CD8-positive, alpha-beta memory T cell (primary cell): ENCODE measurements around the gene GPRIN2. TPM values are rescaled to one million over a fixed set of nuclear protein-coding genes. Genes with fewer than 3 reads are reported as not detected.

Source experiments
- CTCF ChIA-PET: fragments of 350-600 bp; sonication (Branson Sonifier 250); formaldehyde crosslinking; loops from one replicate; lab custom pipeline; 2021; ENCODE audit warnings: antibody characterized with exemption; lab: Charles Lee
- POLR2A ChIA-PET: fragments of 350-600 bp; sonication (Branson Sonifier 250); formaldehyde crosslinking; loops from one replicate; lab custom pipeline; 2021; ENCODE audit warnings: antibody characterized with exemption; lab: Charles Lee
- DNase-seq, 5 donors: peaks; one replicate each; pipeline versions ENCODE4 v3.0.0 to v3.0.0-alpha.2; 2020 to 2022; ENCODE audit warnings: mixed read lengths in 1 of 5
- H3K27ac ChIP-seq: one replicate; pipeline ENCODE4 v1.7.0; 2013; ENCODE audit warnings: low read depth, mild to moderate bottlenecking, low read length, moderate library complexity
- H3K27me3 ChIP-seq: 2 replicates; pipeline ENCODE4 v1.7.0; 2013; ENCODE audit warnings: low read length, mild to moderate bottlenecking; ENCODE audit not compliant: insufficient read depth, poor library complexity, severe bottlenecking
- H3K36me3 ChIP-seq: 2 replicates; pipeline ENCODE4 v1.7.0; 2013; ENCODE audit warnings: mild to moderate bottlenecking, low read length, moderate library complexity; ENCODE audit not compliant: insufficient read depth
- H3K4me1 ChIP-seq: 2 replicates; pipeline ENCODE4 v1.7.0; 2013; ENCODE audit warnings: mild to moderate bottlenecking, low read length, moderate library complexity; ENCODE audit not compliant: insufficient read depth
- H3K4me3 ChIP-seq: 2 replicates; pipeline ENCODE4 v1.7.0; 2013; ENCODE audit warnings: mild to moderate bottlenecking, low read length
- H3K9me3 ChIP-seq: 2 replicates; pipeline ENCODE4 v1.7.0; 2013; ENCODE audit warnings: mild to moderate bottlenecking, low read length
- H3K27ac Mint-ChIP-seq, 8 donors: one replicate each; pipeline ENCODE4 v1.8.0; 2020 to 2021; ENCODE audit warnings: mixed read lengths in 8 of 8, mild to moderate bottlenecking in 6 of 8, inconsistent platforms in 3 of 8, moderate library complexity in 3 of 8
- H3K27me3 Mint-ChIP-seq, 2 donors: one replicate each; pipeline ENCODE4 v1.8.0; 2020 to 2021; ENCODE audit warnings: mixed read lengths in 2 of 2, mild to moderate bottlenecking in 1 of 2, moderate library complexity in 1 of 2
- H3K36me3 Mint-ChIP-seq, 3 donors: one replicate each; pipeline ENCODE4 v1.8.0; 2020 to 2021; ENCODE audit warnings: mixed read lengths in 3 of 3, inconsistent platforms in 1 of 3, mild to moderate bottlenecking in 1 of 3
- H3K4me1 Mint-ChIP-seq, 3 donors: one replicate each; pipeline ENCODE4 v1.8.0; 2020 to 2021; ENCODE audit warnings: mixed read lengths in 3 of 3, inconsistent platforms in 1 of 3, mild to moderate bottlenecking in 1 of 3
- H3K4me3 Mint-ChIP-seq, 7 donors: one replicate each; pipeline ENCODE4 v1.8.0; 2020 to 2021; ENCODE audit warnings: mixed read lengths in 7 of 7, mild to moderate bottlenecking in 6 of 7, moderate library complexity in 4 of 7, inconsistent platforms in 2 of 7
- H3K9me3 Mint-ChIP-seq, 5 donors: one replicate each; pipeline ENCODE4 v1.8.0; 2020 to 2022; ENCODE audit warnings: mixed read lengths in 5 of 5, mild to moderate bottlenecking in 3 of 5, moderate library complexity in 2 of 5, inconsistent platforms in 1 of 5
- polyA plus RNA-seq: library from polyadenylated mRNA; unstranded; fragments of 300-500 nt; fragmentation: Illumina TruSeq; gene quantifications from one replicate; pipeline ENCODE4 v1.2.3, GENCODE V29; 2021
- total RNA-seq, 2 experiments: library from RNA; stranded (reverse); gene quantifications; one replicate each; pipeline ENCODE4 v1.2.3, GENCODE V29; 2021

GPRIN2 gene
- total and polyA plus RNA-seq, 3 experiments from 2014 or later = not detected

DNA sequence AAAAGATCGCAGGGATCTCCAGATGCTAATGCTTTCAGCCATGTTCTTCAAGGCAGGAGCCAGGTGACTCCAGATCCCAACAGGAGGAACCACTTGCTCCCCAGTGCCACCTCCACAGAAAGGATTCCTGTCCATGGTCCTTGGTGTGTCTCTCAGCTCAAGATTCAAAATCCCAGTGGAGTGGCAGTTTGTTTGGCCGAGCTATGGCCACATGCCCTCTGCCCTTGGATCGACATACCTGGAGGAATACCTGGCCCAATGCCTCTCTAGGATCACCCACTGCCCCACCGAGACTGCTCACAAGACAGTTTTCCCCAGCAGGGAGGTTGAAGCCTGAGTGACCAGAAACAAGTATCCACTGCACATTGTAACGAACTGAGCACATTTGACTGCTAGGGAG lies 3.9 kb upstream of the GPRIN2 start:
- Mint-ChIP-seq H3K9me3 (no peaks in the 10 kb centered on the region), H3K27me3 (peaks cover 0 to 6% of the 10 kb centered on the region in 2 donors), H3K4me1 (peaks cover 0 to 19% (median 5%) of the 10 kb centered on the region in 3 donors), H3K4me3 (no peak overlapping the region), H3K36me3 (peaks cover 0 to 4% (median 0%) of the 10 kb centered on the region in 3 donors), H3K27ac (no peak overlapping the region)
- Histone ChIP-seq H3K36me3 (no peaks in the 10 kb centered on the region), H3K4me1 (no peaks in the 10 kb centered on the region), H3K4me3 (no peak overlapping the region), H3K9me3 (no peaks in the 10 kb centered on the region), H3K27me3 (peaks cover 15% of the 10 kb centered on the region), H3K27ac (no peak overlapping the region)
- CTCF ChIA-PET = no interaction called here
- POLR2A ChIA-PET = interaction anchor here (0.7 kb wide), 1 partner anchor 540 kb away, joined by 5 read pairs; no protein-coding TSS in a partner anchor
- peak in 1 of 5 donors; percentile 44 for DNase-seq

- DNase-seq = peak in 2 of 5 donors; percentile 0 to 42
- POLR2A ChIA-PET = no interaction called here
These were observed 2.8 kb upstream of the GPRIN2 start for GRCh38 chr10:46559231-46559671.

DNA sequence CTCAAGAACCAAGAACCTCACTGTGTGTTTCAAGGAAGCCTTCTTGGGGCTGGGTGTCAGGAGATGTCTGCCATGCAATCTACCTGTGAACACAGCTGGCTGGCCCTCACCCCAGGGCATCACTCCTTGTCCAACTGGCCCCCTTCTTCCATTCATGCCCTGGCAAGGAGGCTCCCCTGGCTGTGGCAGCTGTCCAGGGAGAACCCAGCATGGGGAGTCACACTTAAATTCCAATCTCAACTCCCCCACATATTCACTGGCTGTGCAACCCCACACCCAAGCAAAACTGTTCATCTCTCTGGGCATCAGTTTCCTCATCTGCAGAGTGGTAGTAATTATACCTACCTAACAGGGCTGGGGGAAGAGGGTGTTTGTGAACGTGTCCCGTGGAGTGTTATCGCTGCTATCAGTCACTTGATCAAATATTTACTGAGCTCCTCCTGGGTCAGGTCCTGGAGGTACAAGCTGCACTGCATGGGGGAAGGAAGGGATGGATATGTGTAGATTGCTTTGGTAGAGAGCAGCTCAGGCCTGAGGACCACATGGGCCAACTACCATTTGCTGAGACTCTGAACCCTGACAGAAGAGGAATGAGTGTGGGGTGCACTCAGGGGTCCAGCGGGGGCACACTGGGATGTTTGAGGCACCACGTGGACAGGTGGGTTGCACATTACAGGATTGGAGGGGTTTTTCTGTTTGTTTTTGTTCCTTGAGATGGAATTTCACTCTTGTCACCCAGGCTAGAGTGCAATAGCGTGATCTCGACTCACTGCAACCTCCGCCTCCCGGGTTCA lies 2.1 kb upstream of the GPRIN2 start:
- CTCF ChIA-PET = interaction anchor here (0.8 kb wide), 1 partner anchor 14 kb away, joined by 3 read pairs; no protein-coding TSS in a partner anchor
- peaks cover 17% of the 10 kb centered on the region for H3K27me3 ChIP-seq

More at GRCh38 chr10:46559231-46559671, 2.8 kb upstream of the GPRIN2 start:
- peaks cover 0 to 6% of the 10 kb centered on the region in 2 donors for H3K27me3 Mint-ChIP-seq
- H3K9me3 Mint-ChIP-seq = no peaks in the 10 kb centered on the region
- Histone ChIP-seq H3K9me3 (no peaks in the 10 kb centered on the region), H3K36me3 (no peaks in the 10 kb centered on the region), H3K27me3 (peaks cover 17% of the 10 kb centered on the region), H3K4me1 (no peaks in the 10 kb centered on the region), H3K4me3 (no peak overlapping the region), H3K27ac (no peak overlapping the region)
- H3K27ac Mint-ChIP-seq = no peak overlapping the region
- H3K36me3 Mint-ChIP-seq = peaks cover 0 to 4% (median 0%) of the 10 kb centered on the region in 3 donors
- CTCF ChIA-PET = interaction anchor here (0.8 kb wide), 1 partner anchor 14 kb away, joined by 3 read pairs; no protein-coding TSS in a partner anchor
- peaks cover 0 to 19% (median 5%) of the 10 kb centered on the region in 3 donors for H3K4me1 Mint-ChIP-seq
- H3K4me3 Mint-ChIP-seq = no peak overlapping the region

GRCh38 chr10:46558122-46558391 lies 1.6 kb upstream of the GPRIN2 start:
- peaks cover 17% of the 10 kb centered on the region for H3K27me3 ChIP-seq
- H3K4me3 Mint-ChIP-seq = peak overlapping the region in 4 of 7 donors; percentile 13 to 52 (median 30)
- POLR2A ChIA-PET = no interaction called here

More for the DNA sequence above, 2.1 kb upstream of the GPRIN2 start:
- no peaks in the 10 kb centered on the region for H3K9me3 ChIP-seq
- H3K27me3 Mint-ChIP-seq = peaks cover 0 to 6% of the 10 kb centered on the region in 2 donors
- H3K4me1 ChIP-seq = no peaks in the 10 kb centered on the region
- no peak overlapping the region for H3K27ac Mint-ChIP-seq
- H3K4me1 Mint-ChIP-seq = peaks cover 0 to 19% (median 5%) of the 10 kb centered on the region in 3 donors
- peaks cover 0 to 4% (median 0%) of the 10 kb centered on the region in 3 donors for H3K36me3 Mint-ChIP-seq
- DNase-seq = peak in 1 of 5 donors; percentile 45
- peak overlapping the region in 1 of 7 donors; percentile 31 for H3K4me3 Mint-ChIP-seq
- H3K4me3 ChIP-seq = no peak overlapping the region
- H3K9me3 Mint-ChIP-seq = no peaks in the 10 kb centered on the region
- POLR2A ChIA-PET = no interaction called here
- H3K36me3 ChIP-seq = no peaks in the 10 kb centered on the region
- no peak overlapping the region for H3K27ac ChIP-seq

GRCh38 chr10:46557319-46558121 lies 1.1 kb upstream of the GPRIN2 start:
- Mint-ChIP-seq H3K27me3 (peaks cover 0 to 7% of the 10 kb centered on the region in 2 donors), H3K4me3 (peak overlapping the region in 4 of 7 donors; percentile 61 to 78 (median 73)), H3K36me3 (peaks cover 0 to 4% (median 0%) of the 10 kb centered on the region in 3 donors), H3K9me3 (no peaks in the 10 kb centered on the region), H3K4me1 (peaks cover 0 to 19% (median 5%) of the 10 kb centered on the region in 3 donors), H3K27ac (no peak overlapping the region)
- Histone ChIP-seq H3K4me3 (no peak overlapping the region), H3K27ac (no peak overlapping the region), H3K36me3 (no peaks in the 10 kb centered on the region), H3K27me3 (peaks cover 17% of the 10 kb centered on the region), H3K4me1 (no peaks in the 10 kb centered on the region), H3K9me3 (no peaks in the 10 kb centered on the region)
- DNase-seq = peak in 2 of 5 donors; percentile 1 to 54
- ChIA-PET POLR2A (no interaction called here), CTCF (no interaction called here)

More at GRCh38 chr10:46558122-46558391, 1.6 kb upstream of the GPRIN2 start:
- Mint-ChIP-seq H3K36me3 (peaks cover 0 to 4% (median 0%) of the 10 kb centered on the region in 3 donors), H3K4me1 (peaks cover 0 to 19% (median 5%) of the 10 kb centered on the region in 3 donors), H3K27ac (no peak overlapping the region), H3K9me3 (no peaks in the 10 kb centered on the region), H3K27me3 (peaks cover 0 to 7% of the 10 kb centered on the region in 2 donors)
- Histone ChIP-seq H3K9me3 (no peaks in the 10 kb centered on the region), H3K4me3 (no peak overlapping the region), H3K36me3 (no peaks in the 10 kb centered on the region), H3K4me1 (no peaks in the 10 kb centered on the region), H3K27ac (no peak overlapping the region)
- CTCF ChIA-PET = no interaction called here
- DNase-seq = no peak

DNA sequence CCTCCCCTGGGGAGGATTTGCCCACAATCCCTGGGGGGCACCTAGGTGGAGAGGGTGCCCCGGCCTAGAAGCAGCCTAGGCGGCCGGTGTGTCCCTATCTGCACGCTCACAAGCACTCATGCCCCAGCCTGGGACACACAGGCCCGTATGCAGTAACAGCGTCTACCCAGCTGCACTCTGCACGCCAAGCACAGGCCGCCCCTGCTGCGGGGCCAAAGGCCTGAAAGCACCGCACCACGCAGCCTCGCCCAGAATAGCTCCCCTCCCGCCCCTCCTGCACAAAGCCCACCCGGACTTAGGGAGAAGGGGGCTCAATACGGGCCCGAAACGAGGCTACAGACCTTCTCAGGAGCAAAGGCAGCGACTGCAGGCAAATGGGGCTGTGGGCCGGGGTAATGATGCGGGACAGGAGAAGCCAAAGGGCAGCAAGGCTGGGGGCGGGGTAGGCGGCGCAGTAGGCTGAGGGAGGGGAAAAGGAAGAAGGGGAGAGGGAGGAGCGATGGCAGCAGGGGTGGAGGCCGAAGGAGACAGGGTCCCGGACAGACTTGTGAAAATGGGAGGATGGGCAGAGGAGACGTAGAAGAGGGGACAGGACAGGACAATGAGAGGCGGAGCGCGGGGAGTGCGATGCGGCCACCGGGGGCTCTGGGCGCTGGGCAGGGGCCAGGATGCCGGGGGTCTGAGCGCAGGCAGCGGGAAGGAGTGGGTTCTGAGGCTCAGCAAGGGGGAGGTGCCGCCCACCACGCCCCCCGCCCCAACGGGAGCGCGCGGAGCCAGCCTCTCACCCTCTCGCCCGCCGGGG lies 544 bp downstream of the GPRIN2 start:
- no peak overlapping the region for H3K4me3 ChIP-seq
- no peaks in the 10 kb centered on the region for H3K9me3 ChIP-seq
- H3K27ac ChIP-seq = no peak overlapping the region
- Mint-ChIP-seq H3K9me3 (no peaks in the 10 kb centered on the region), H3K27me3 (peaks cover 0 to 7% of the 10 kb centered on the region in 2 donors), H3K36me3 (peaks cover 0 to 4% (median 0%) of the 10 kb centered on the region in 3 donors), H3K27ac (no peak overlapping the region), H3K4me3 (peak overlapping the region in 4 of 7 donors; percentile 35 to 71 (median 47)), H3K4me1 (peaks cover 0 to 19% (median 5%) of the 10 kb centered on the region in 3 donors)
- no peaks in the 10 kb centered on the region for H3K36me3 ChIP-seq
- POLR2A ChIA-PET = no interaction called here
- CTCF ChIA-PET = no interaction called here
- H3K27me3 ChIP-seq = peaks cover 17% of the 10 kb centered on the region
- no peaks in the 10 kb centered on the region for H3K4me1 ChIP-seq
- DNase-seq = peak in 2 of 5 donors; percentile 1 to 50

DNA sequence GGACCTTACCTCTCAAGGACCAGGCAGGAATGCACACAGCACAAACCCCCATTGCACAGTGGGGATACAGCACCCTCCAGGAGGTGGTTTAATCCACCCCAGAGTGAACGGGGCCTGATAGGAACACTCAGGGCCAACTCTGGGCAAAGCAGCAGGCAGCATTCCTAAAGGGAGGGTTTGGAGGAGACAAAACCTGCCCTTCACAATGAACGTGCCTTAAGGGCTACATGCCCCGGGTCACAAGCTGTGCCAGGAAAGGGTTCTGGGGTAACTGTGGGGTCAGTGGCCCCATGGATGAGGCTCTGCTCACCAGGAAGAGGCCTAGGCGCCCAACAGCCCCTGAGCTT lies 1.1 kb downstream of the GPRIN2 start:
- no peaks in the 10 kb centered on the region for H3K9me3 ChIP-seq
- Mint-ChIP-seq H3K36me3 (peaks cover 0 to 4% (median 0%) of the 10 kb centered on the region in 3 donors), H3K27ac (no peak overlapping the region), H3K4me3 (no peak overlapping the region), H3K4me1 (peaks cover 0 to 19% (median 5%) of the 10 kb centered on the region in 3 donors), H3K9me3 (no peaks in the 10 kb centered on the region), H3K27me3 (peaks cover 0 to 7% of the 10 kb centered on the region in 2 donors)
- H3K27me3 ChIP-seq = peaks cover 17% of the 10 kb centered on the region
- DNase-seq = no peak
- POLR2A ChIA-PET = no interaction called here
- no peaks in the 10 kb centered on the region for H3K4me1 ChIP-seq
- no peak overlapping the region for H3K4me3 ChIP-seq
- H3K36me3 ChIP-seq = no peaks in the 10 kb centered on the region
- CTCF ChIA-PET = no interaction called here
- no peak overlapping the region for H3K27ac ChIP-seq
